ENCODE data around the gene GHRHR.

GRCh38 chr7:30969604-30969970 is 5.8 kb downstream of the GHRHR start:
- TF ChIP-seq CTCF (IDR thresholded peaks at IDR 0.05): no peak
- no peak for TF ChIP-seq POLR2AphosphoS5 (IDR thresholded peaks at IDR 0.05)
